HepG2 (cell line): Measurements from ENCODE around the gene HDAC10. TPM values are rescaled to one million over a fixed set of nuclear protein-coding genes. Genes with fewer than 3 reads are reported as not detected.

Source experiments
- ARNTL ChIP-seq: sonication (generic); formaldehyde crosslinking; IDR thresholded peaks from 2 replicates; pipeline ENCODE4 v1.4.0; 2020; ENCODE audit warnings: mild to moderate bottlenecking, missing genetic modification reagents
- CENPX ChIP-seq: sonication (generic); formaldehyde crosslinking; IDR thresholded peaks from 2 replicates; pipeline ENCODE4 v1.9.0; 2021; ENCODE audit warnings: mild to moderate bottlenecking, missing genetic modification reagents, moderate library complexity
- ELF4 ChIP-seq: sonication (generic); formaldehyde crosslinking; IDR thresholded peaks from 2 replicates; pipeline ENCODE4 v1.5.0; 2020; ENCODE audit warnings: missing genetic modification reagents, mild to moderate bottlenecking, moderate library complexity, borderline replicate concordance
- FOXA3 ChIP-seq: IDR thresholded peaks from 2 replicates; pipeline ENCODE4 v1.6.1; 2016; ENCODE audit warnings: missing genetic modification reagents, missing compliant biosample characterization
- KLF12 ChIP-seq: sonication (generic); formaldehyde crosslinking; IDR thresholded peaks from 2 replicates; pipeline ENCODE4 v1.4.0; 2020; ENCODE audit warnings: missing genetic modification reagents, borderline replicate concordance
- KLF13 ChIP-seq: sonication (generic); formaldehyde crosslinking; IDR thresholded peaks from 2 replicates; pipeline ENCODE4 v1.4.0; 2020; ENCODE audit warnings: mild to moderate bottlenecking, missing genetic modification reagents
- MEIS1 ChIP-seq: sonication (generic); formaldehyde crosslinking; IDR thresholded peaks from 2 replicates; pipeline ENCODE4 v1.9.0; 2021; ENCODE audit warnings: mild to moderate bottlenecking, missing genetic modification reagents, moderate library complexity, borderline replicate concordance
- NCOA1 ChIP-seq: sonication (generic); formaldehyde crosslinking; IDR thresholded peaks from 2 replicates; pipeline ENCODE4 v1.9.0; 2021; ENCODE audit warnings: missing genetic modification reagents
- NR2F1 ChIP-seq, 2 experiments: fragments of 450-650 bp in 1 of 2; formaldehyde crosslinking in 1 of 2; IDR thresholded peaks; 2 replicates each; pipeline versions ENCODE4 v1.5.0 to v1.6.1; 2016 to 2020; ENCODE audit warnings: mild to moderate bottlenecking in 1 of 2, missing compliant biosample characterization in 1 of 2, missing genetic modification reagents in 1 of 2, moderate library complexity in 1 of 2
- PLRG1 ChIP-seq: fragments of 450-650 bp; conservative IDR thresholded peaks from 2 replicates; pipeline ENCODE4 v1.6.1; 2016
- RNF2 ChIP-seq: fragments of 450-650 bp; conservative IDR thresholded peaks from 2 replicates; pipeline ENCODE4 v1.6.1; 2016; ENCODE audit warnings: low read depth
- ZBTB21 ChIP-seq: sonication (generic); formaldehyde crosslinking; IDR thresholded peaks from 2 replicates; pipeline ENCODE4 v1.4.0; 2020; ENCODE audit warnings: missing genetic modification reagents
- ZNF557 ChIP-seq: sonication (generic); formaldehyde crosslinking; IDR thresholded peaks from 2 replicates; pipeline ENCODE4 v1.4.0; 2020; ENCODE audit warnings: missing genetic modification reagents
- ZNF558 ChIP-seq: sonication (generic); formaldehyde crosslinking; IDR thresholded peaks from 2 replicates; pipeline ENCODE4 v1.9.0; 2022; ENCODE audit warnings: mild to moderate bottlenecking, missing genetic modification reagents, borderline replicate concordance
- ZNF564 ChIP-seq: sonication (generic); formaldehyde crosslinking; IDR thresholded peaks from 2 replicates; pipeline ENCODE4 v1.8.1; 2023; ENCODE audit warnings: mild to moderate bottlenecking, missing genetic modification reagents
- ZNF709 ChIP-seq: sonication (generic); formaldehyde crosslinking; IDR thresholded peaks from 2 replicates; pipeline ENCODE4 v1.5.0; 2020; ENCODE audit warnings: mild to moderate bottlenecking, missing genetic modification reagents
- ZNF773 ChIP-seq: sonication (generic); formaldehyde crosslinking; IDR thresholded peaks from 2 replicates; pipeline ENCODE4 v1.4.0; 2020; ENCODE audit warnings: missing genetic modification reagents, borderline replicate concordance
- ZNF775 ChIP-seq: sonication (generic); formaldehyde crosslinking; IDR thresholded peaks from 2 replicates; pipeline ENCODE4 v1.4.0; 2020; ENCODE audit warnings: missing genetic modification reagents, mild to moderate bottlenecking, moderate library complexity, borderline replicate concordance
- polyA plus RNA-seq, 8 experiments: library from polyadenylated mRNA; depleted of rRNA in 3 of 8; stranded (reverse) in 7 of 8; unstranded in 1 of 8; fragments of >200 nt; fragmentation: Illumina TruSeq in 4 of 8; extraction: Trizol in 4 of 8; gene quantifications; 2 replicates each; pipeline versions ENCODE4 v1.2.1 to v1.2.3, GENCODE V29; 2011 to 2016; ENCODE audit warnings: low read depth in 4 of 8, missing spikeins in 1 of 8, mixed read lengths in 1 of 8; ENCODE audit not compliant: insufficient read depth in 1 of 8
- total RNA-seq, 5 experiments: library from RNA; depleted of rRNA; stranded (reverse); fragments of >200 nt; fragmentation: Illumina TruSeq; extraction: Trizol; gene quantifications; 2 replicates each; pipeline ENCODE4 v1.2.3, GENCODE V29; 2016; ENCODE audit warnings: low read depth in 1 of 5
- TF ChIP-seq, protein P1 (sequence below): sonication (generic); formaldehyde crosslinking; IDR thresholded peaks from 2 replicates; pipeline ENCODE4 v1.5.0; 2020; ENCODE audit warnings: missing genetic modification reagents
- TF ChIP-seq, protein P2 (sequence below): sonication (generic); formaldehyde crosslinking; IDR thresholded peaks from 2 replicates; pipeline ENCODE4; 2020; ENCODE audit warnings: missing genetic modification reagents, mild to moderate bottlenecking, borderline replicate concordance
- TF ChIP-seq, protein P3 (sequence below): sonication (generic); formaldehyde crosslinking; conservative IDR thresholded peaks from 2 replicates; pipeline ENCODE4 v1.4.0; 2020; ENCODE audit warnings: missing genetic modification reagents
- TF ChIP-seq, protein P4 (sequence below): sonication (generic); formaldehyde crosslinking; IDR thresholded peaks from 2 replicates; pipeline ENCODE4 v1.5.1; 2020; ENCODE audit warnings: mild to moderate bottlenecking, missing genetic modification reagents

The HDAC10 gene
- total and polyA plus RNA-seq, 2 of the 13 experiments (the other 11 are each of a cell fraction or from before 2014, with no cell fraction given), result 13.9 to 14.9 TPM

DNA sequence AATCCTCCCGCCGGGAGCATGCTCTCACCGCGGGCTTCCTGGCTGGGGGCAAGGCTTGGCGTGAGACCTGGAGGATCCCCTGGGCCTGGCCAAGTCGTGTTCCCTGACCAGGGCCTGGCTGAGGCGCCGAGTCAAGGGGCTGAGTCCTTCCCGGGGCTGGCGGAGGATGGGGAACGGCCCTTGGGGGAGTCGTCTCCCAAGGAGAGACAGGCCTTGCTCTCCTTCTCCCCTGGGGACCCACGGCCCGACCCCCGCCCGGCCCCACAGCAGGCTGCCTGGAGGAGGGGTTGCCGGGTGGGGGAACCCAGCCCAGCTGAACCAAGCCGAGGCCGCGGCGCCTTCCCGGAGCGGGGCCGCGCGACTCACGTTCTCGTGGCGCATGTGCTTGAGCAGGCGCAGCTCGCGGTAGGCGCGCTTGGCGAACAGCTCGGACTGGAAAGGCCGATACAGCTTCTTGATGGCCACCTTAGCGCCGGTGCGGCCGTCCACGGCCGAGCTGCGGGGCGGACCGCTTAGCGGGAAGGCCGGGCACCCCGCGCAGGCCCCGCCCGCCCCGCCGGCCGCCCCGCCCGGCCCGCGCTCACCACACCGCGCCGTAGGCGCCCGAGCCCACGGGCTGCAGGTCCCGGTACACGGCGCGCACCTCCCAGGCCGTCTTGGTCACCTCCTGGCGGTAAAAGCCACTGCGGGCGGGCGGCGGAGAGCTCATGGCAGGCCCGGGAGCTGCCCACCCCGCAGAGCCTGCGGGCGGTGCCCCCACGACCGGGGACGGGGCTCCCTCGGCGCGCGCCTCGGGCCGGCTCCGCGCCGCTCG lies 9.9 kb upstream of the HDAC10 start (continued):
- TF ChIP-seq KLF13 (CRISPR knock-in tag) (0 out of 2 replicates have a peak, but pooled peaks have one; percentile 39), ZNF557 (no peak), FOXA3 (CRISPR knock-in tag) (no peak), ZNF709 (CRISPR knock-in tag) (no peak), RNF2 (peak; percentile 54; the same call in 1 of the 2 replicates), ELF4 (CRISPR knock-in tag) (no peak), NCOA1 (CRISPR knock-in tag) (no peak), CENPX (no peak), ZNF564 (CRISPR knock-in tag) (peak; percentile 34; the same call in 1 of the 2 replicates), ZNF558 (CRISPR knock-in tag) (no peak), ZNF775 (no peak), ARNTL (no peak), NR2F1 (CRISPR knock-in tag; IDR thresholded peaks at IDR 0.05) (no peak), ZBTB21 (CRISPR knock-in tag) (no peak), KLF12 (no peak), PLRG1 (no peak), MEIS1 (CRISPR knock-in tag) (no peak), ZNF773 (CRISPR knock-in tag) (no peak)
- TF ChIP-seq, protein P1, sequence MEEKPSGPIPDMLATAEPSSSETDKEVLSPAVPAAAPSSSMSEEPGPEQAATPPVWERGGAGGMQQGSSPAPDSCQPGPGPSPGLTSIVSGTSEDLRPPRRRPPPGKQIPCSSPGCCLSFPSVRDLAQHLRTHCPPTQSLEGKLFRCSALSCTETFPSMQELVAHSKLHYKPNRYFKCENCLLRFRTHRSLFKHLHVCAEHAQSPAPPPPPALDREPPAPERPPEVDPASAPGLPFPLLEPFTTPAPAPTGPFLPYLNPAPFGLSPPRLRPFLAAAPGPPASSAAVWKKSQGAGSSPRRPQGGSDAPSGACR (CRISPR knock-in tag), result no peak
- TF ChIP-seq, protein P2, sequence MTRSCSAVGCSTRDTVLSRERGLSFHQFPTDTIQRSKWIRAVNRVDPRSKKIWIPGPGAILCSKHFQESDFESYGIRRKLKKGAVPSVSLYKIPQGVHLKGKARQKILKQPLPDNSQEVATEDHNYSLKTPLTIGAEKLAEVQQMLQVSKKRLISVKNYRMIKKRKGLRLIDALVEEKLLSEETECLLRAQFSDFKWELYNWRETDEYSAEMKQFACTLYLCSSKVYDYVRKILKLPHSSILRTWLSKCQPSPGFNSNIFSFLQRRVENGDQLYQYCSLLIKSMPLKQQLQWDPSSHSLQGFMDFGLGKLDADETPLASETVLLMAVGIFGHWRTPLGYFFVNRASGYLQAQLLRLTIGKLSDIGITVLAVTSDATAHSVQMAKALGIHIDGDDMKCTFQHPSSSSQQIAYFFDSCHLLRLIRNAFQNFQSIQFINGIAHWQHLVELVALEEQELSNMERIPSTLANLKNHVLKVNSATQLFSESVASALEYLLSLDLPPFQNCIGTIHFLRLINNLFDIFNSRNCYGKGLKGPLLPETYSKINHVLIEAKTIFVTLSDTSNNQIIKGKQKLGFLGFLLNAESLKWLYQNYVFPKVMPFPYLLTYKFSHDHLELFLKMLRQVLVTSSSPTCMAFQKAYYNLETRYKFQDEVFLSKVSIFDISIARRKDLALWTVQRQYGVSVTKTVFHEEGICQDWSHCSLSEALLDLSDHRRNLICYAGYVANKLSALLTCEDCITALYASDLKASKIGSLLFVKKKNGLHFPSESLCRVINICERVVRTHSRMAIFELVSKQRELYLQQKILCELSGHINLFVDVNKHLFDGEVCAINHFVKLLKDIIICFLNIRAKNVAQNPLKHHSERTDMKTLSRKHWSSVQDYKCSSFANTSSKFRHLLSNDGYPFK (CRISPR knock-in tag), result no peak
- TF ChIP-seq, protein P3, sequence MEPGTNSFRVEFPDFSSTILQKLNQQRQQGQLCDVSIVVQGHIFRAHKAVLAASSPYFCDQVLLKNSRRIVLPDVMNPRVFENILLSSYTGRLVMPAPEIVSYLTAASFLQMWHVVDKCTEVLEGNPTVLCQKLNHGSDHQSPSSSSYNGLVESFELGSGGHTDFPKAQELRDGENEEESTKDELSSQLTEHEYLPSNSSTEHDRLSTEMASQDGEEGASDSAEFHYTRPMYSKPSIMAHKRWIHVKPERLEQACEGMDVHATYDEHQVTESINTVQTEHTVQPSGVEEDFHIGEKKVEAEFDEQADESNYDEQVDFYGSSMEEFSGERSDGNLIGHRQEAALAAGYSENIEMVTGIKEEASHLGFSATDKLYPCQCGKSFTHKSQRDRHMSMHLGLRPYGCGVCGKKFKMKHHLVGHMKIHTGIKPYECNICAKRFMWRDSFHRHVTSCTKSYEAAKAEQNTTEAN (CRISPR knock-in tag), result no peak
- TF ChIP-seq, protein P4, sequence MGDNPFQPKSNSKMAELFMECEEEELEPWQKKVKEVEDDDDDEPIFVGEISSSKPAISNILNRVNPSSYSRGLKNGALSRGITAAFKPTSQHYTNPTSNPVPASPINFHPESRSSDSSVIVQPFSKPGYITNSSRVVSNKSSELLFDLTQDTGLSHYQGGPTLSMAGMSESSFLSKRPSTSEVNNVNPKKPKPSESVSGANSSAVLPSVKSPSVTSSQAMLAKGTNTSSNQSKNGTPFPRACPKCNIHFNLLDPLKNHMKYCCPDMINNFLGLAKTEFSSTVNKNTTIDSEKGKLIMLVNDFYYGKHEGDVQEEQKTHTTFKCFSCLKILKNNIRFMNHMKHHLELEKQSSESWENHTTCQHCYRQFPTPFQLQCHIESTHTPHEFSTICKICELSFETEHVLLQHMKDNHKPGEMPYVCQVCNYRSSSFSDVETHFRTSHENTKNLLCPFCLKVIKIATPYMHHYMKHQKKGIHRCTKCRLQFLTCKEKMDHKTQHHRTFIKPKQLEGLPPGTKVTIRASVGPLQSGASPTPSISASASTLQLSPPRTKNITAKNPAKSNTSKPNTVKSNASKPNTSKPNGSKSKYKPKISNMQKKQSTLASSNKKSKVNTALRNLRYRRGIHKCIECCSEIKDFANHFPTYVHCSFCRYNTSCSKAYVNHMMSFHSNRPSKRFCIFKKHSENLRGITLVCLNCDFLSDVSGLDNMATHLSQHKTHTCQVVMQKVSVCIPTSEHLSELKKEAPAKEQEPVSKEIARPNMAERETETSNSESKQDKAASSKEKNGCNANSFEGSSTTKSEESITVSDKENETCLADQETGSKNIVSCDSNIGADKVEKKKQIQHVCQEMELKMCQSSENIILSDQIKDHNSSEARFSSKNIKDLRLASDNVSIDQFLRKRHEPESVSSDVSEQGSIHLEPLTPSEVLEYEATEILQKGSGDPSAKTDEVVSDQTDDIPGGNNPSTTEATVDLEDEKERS, result no peak
